Measurements from ENCODE around the gene CHRD.

DNA sequence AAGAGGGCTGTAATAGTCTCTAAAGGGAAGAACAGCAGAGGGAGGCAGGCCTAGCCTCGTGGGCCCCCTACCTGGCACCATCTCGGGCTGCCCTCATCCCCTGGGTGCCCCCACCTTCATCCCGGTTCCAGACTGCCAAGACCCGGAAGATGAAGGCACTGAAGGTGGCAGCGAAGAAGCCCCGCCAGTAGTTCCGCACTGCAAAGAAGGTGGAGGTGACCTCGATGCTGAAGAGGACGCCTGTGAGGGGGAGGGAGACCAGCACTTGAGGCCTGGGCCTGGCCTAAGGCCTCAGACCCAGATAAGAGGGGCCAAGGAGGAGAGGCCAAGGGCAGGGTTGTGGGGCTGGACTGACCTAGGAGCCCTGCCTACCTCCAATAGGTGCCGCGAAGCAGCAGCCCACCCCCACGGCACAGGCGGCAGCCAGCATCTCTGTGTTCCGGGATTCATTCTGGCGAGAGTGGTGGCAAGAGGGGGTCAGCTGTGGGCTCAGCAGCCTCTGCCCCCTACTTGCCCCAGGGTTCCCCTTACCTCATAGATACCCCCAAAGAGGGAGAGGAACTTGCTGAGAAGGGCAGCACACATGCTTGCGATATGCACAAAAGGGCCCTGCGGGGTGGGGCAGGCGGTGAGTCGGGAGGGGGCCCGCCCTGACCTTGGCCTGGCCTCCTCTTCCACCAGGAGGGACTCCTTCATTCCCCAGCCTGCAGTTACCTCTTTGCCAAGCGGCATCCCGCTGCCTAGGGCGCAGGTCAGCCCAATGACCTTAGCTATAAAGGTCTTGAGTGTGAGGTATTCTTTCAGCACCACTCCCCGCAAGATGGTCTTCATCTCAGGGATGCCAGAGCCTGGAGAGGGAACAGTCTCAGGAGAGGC, 22.4 kb upstream of the CHRD start:
- no peak for TF ChIP-seq SUZ12 (IDR thresholded peaks at IDR 0.05; ENCODE audit: extremely low read depth, insufficient read depth, insufficient read length)
- no peak for TF ChIP-seq YY1 (IDR thresholded peaks at IDR 0.05; ENCODE audit: insufficient read depth, insufficient read length)
- TF ChIP-seq ZNF274 (IDR thresholded peaks at IDR 0.05; ENCODE audit: low read depth, low read length): no peak
